Keratinocyte (primary cell): Measurements from ENCODE around the gene P3H2. TPM values are rescaled to one million over a fixed set of nuclear protein-coding genes. Genes with fewer than 3 reads are reported as not detected.

ENCODE experiments used
- DNase-seq: peaks from one replicate; pipeline ENCODE4 v3.0.0-alpha.2; 2011; ENCODE audit warnings: low read depth, missing footprints, low spot score
- FAIRE-seq: peaks from 2 replicates; lab custom pipeline; 2011; peaks lifted over from hg19 to GRCh38; lab: Jason Lieb, UNC
- H2AFZ ChIP-seq: 2 replicates; pipeline ENCODE4 v1.6.0; 2012; ENCODE audit warnings: low read length, control low read depth, inconsistent platforms; ENCODE audit not compliant: control insufficient read depth
- H3K27ac ChIP-seq: 2 replicates; pipeline ENCODE4 v1.5.1; 2011; ENCODE audit warnings: low read length; ENCODE audit not compliant: control insufficient read depth, insufficient read depth
- H3K27me3 ChIP-seq: 3 replicates; pipeline ENCODE4 v1.6.0; 2011; ENCODE audit warnings: low read length; ENCODE audit not compliant: control insufficient read depth, insufficient read depth; ENCODE audit errors: extremely low read depth
- H3K36me3 ChIP-seq, 2 experiments: 2 replicates in 1 of 2; 3 replicates in 1 of 2; pipeline ENCODE4 v1.5.1; 2011; ENCODE audit warnings: low read length in 2 of 2, mild to moderate bottlenecking in 1 of 2; ENCODE audit not compliant: control insufficient read depth in 2 of 2, insufficient read depth in 2 of 2; ENCODE audit errors: extremely low read depth in 1 of 2
- H3K4me1 ChIP-seq: 3 replicates; pipeline ENCODE4 v1.5.1; 2011; ENCODE audit warnings: low read length; ENCODE audit not compliant: control insufficient read depth, insufficient read depth; ENCODE audit errors: extremely low read depth
- H3K4me2 ChIP-seq: 3 replicates; pipeline ENCODE4 v1.6.0; 2011; ENCODE audit warnings: low read depth, low read length; ENCODE audit not compliant: control insufficient read depth, insufficient read depth; ENCODE audit errors: extremely low read depth
- H3K4me3 ChIP-seq, 3 experiments: fragments of 200-600 bp in 1 of 3; sonication (generic) in 1 of 3; 2 replicates in 2 of 3; 3 replicates in 1 of 3; pipeline ENCODE4 v1.5.1; 2011 to 2016; ENCODE audit warnings: low read length in 3 of 3, mild to moderate bottlenecking in 3 of 3, control low read depth in 2 of 3, inconsistent platforms in 1 of 3, low read depth in 1 of 3, mixed read lengths in 1 of 3, mixed run types in 1 of 3, moderate library complexity in 1 of 3; ENCODE audit not compliant: control insufficient read depth in 2 of 3, insufficient read depth in 2 of 3; ENCODE audit errors: extremely low read depth in 1 of 3
- H3K79me2 ChIP-seq: 2 replicates; pipeline ENCODE4 v1.6.0; 2012; ENCODE audit warnings: low read length; ENCODE audit not compliant: control insufficient read depth, insufficient read depth
- H3K9ac ChIP-seq: 3 replicates; pipeline ENCODE4 v1.6.0; 2011; ENCODE audit warnings: low read length; ENCODE audit not compliant: control insufficient read depth, insufficient read depth; ENCODE audit errors: extremely low read depth
- H3K9me1 ChIP-seq: 3 replicates; pipeline ENCODE4 v1.6.0; 2011; ENCODE audit warnings: low read length; ENCODE audit not compliant: control insufficient read depth, insufficient read depth; ENCODE audit errors: extremely low read depth
- H3K9me3 ChIP-seq: 2 replicates; pipeline ENCODE4 v1.5.1; 2012; ENCODE audit warnings: low read depth, low read length; ENCODE audit not compliant: control insufficient read depth
- H4K20me1 ChIP-seq: 3 replicates; pipeline ENCODE4 v1.6.0; 2011; ENCODE audit warnings: low read length; ENCODE audit not compliant: control insufficient read depth, insufficient read depth; ENCODE audit errors: extremely low read depth
- CTCF ChIP-seq, 3 experiments: IDR thresholded peaks in 1 of 3; conservative IDR thresholded peaks in 1 of 3; optimal IDR thresholded peaks in 1 of 3; 2 replicates in 2 of 3; 3 replicates in 1 of 3; pipeline versions ENCODE3 to v1.5.1; 2011; ENCODE audit warnings: low read length in 3 of 3, mild to moderate bottlenecking in 3 of 3, moderate library complexity in 2 of 3, control low read depth in 1 of 3, inconsistent platforms in 1 of 3; ENCODE audit not compliant: insufficient read depth in 2 of 3; ENCODE audit errors: extremely low read depth in 1 of 3
- EZH2 ChIP-seq: IDR thresholded peaks from one replicate; pipeline ENCODE4 v1.6.1; 2012; ENCODE audit warnings: inconsistent platforms, mild to moderate bottlenecking, low read length, moderate library complexity
- dilution Hi-C: fragments of 300-500 bp; cut with MboI; formaldehyde crosslinking; loops from one replicate; pipeline ENCODE4 v1.7.0; 2020; ENCODE audit warnings: low sequenced_read_pairs; ENCODE audit not compliant: extremely low pct_ligation_motif_present
- polyA plus RNA-seq, 5 experiments: library from polyadenylated mRNA; depleted of rRNA in 3 of 5; stranded (reverse) in 3 of 5; stranded (forward) in 1 of 5; unstranded in 1 of 5; fragments of >200 nt; gene quantifications; 1 replicate in 1 of 5; 2 replicates in 3 of 5; 3 replicates in 1 of 5; pipeline versions ENCODE4 v1.2.1 to v1.2.3, GENCODE V29; 2011 to 2012; ENCODE audit warnings: missing spikeins in 2 of 5, low read depth in 1 of 5, low replicate concordance in 1 of 5

The P3H2 gene
- polyA plus RNA-seq, 1 donor (not counting 4 experiments of a cell fraction or from before 2014, with no cell fraction given): 115 TPM

DNA sequence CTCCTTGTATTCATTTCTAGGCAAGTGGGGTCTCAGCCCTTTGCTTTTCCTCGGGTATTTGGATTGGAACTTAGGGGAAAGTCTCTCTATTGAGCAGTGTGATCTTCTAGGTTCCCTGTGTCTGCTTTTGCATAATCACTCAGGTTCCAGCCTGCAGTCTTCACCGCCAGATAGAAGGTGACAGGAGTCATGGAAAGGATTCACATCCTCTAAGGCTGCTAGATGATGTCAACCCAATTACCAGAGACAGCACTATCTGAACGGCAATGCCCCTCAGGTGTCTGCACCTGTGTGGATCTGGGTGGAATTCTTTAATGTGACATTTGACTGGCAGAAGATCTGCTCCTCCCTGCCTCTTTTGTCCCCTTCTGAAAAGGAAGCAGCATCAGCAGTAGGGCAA lies 177.7 kb downstream of the P3H2 start:
- Histone ChIP-seq H3K27me3 (no peaks in the 10 kb centered on the region), H3K4me1 (peaks cover 73% of the 10 kb centered on the region), H3K79me2 (no peaks in the 10 kb centered on the region), H3K36me3 (no peaks in the 10 kb centered on the region), H2AFZ (peak overlapping the region; percentile 28), H4K20me1 (no peaks in the 10 kb centered on the region), H3K9ac (peak overlapping the region; percentile 77), H3K4me3 (no peak overlapping the region), H3K4me2 (peak overlapping the region; percentile 29), H3K9me3 (no peaks in the 10 kb centered on the region), H3K9me1 (no peaks in the 10 kb centered on the region), H3K27ac (peak overlapping the region; percentile 99)
- DNase-seq (no peak), FAIRE-seq (no peak)
- dilution Hi-C loops: no loop called here
- TF ChIP-seq EZH2: no peak
- no peak for TF ChIP-seq CTCF (optimal IDR thresholded peaks at IDR 0.05 in 1 of 3, IDR thresholded peaks at IDR 0.05 in 1 of 3, conservative IDR thresholded peaks at IDR 0.05 in 1 of 3; ENCODE audit: extremely low read depth in 1 of 3, insufficient read depth in 2 of 3, low read length in 3 of 3)

- FAIRE-seq: peak; percentile 73
Observed at GRCh38 chr3:189941679-189942078, 179.0 kb downstream of the P3H2 start.

More at GRCh38 chr3:189941679-189942078, 179.0 kb downstream of the P3H2 start:
- H3K9me3 ChIP-seq: no peaks in the 10 kb centered on the region
- H3K36me3 ChIP-seq: no peaks in the 10 kb centered on the region
- H3K79me2 ChIP-seq: no peaks in the 10 kb centered on the region
- no peak for DNase-seq
- H3K9me1 ChIP-seq: no peaks in the 10 kb centered on the region
- H3K4me3 ChIP-seq: no peak overlapping the region
- H3K4me2 ChIP-seq: peak overlapping the region; percentile 3
- peak overlapping the region; percentile 99 for H3K27ac ChIP-seq
- peaks cover 75% of the 10 kb centered on the region for H3K4me1 ChIP-seq
- H2AFZ ChIP-seq: no peak overlapping the region
- no peaks in the 10 kb centered on the region for H4K20me1 ChIP-seq
- H3K9ac ChIP-seq: peak overlapping the region; percentile 55
- H3K27me3 ChIP-seq: no peaks in the 10 kb centered on the region
- dilution Hi-C loops: no loop called here
- TF ChIP-seq CTCF (optimal IDR thresholded peaks at IDR 0.05 in 1 of 3, IDR thresholded peaks at IDR 0.05 in 1 of 3, conservative IDR thresholded peaks at IDR 0.05 in 1 of 3; ENCODE audit: extremely low read depth in 1 of 3, insufficient read depth in 2 of 3, low read length in 3 of 3): no peak
- TF ChIP-seq EZH2: no peak
